NCI-H2227 (cell line): Measurements from ENCODE around the gene DNAJC3.
"Not testable (repeated sequence)": the region's sequence is repeated elsewhere in the genome, so short reads cannot be mapped to it uniquely, and the experiment has no call there.

Source experiments
- DNase-seq: peaks from one replicate; lab custom pipeline; 2025; ENCODE audit not compliant: unreplicated experiment; lab: John Stamatoyannopoulos, UW

The DNAJC3 gene

DNA sequence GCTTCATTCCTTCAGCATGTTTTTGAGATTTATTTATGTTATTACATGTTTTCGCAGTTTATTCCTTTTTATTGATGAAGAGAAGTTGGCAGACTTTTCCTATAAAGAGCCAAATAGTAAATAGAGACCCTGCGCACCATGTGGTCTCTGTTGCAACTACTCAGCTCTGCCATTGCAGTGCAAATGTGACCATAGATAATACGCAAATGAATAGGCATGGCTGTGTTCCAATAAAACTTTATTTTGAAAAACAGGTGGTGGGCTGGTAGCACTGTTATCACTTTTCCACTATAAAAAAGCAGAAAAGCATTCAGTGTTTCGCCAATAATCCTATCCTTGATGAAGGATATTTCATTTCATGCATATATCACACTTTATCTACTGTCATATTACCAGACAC lies 95.0 kb downstream of the DNAJC3 start:
- DNase-seq, result no peak

DNA sequence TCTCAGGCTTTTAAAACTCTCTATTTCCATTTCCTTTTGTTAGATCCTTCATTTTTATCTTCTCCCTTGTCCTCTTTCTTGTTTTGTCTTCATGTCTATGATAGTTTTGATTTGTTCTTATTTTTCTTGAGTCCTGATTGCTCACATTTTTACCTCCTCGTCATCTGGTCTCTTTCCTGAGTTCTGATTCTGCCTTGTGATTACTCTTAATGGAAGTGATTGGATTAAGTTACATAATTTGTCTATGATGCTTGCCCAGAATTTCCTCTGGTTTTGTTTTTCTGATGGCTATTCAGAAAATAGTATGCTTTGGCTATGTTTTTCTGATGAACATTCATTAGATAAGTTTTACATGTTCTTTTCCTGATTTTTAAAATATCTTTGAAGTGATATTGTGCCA lies 102.6 kb downstream of the DNAJC3 start:
- no peak for DNase-seq

DNA sequence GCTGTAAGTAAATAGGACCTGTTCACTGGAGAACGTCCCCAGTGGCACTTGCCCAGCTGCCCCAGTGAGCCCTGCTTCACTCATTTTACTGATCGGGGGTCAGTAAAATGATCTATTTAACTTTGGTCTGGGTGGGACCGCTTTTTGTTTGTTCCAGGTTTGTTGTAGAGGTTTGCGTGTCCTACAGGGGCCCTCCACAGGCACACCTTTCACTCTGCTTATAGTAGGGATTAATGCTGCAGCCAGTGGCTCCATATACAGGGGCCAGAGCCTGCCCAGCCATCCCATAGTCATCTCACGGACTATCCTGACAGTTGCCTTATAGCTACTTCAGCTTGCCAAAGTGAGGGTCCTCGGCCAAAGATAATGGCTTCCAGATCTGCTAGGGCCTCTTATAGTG lies 104.1 kb downstream of the DNAJC3 start:
- DNase-seq, result no peak

DNA sequence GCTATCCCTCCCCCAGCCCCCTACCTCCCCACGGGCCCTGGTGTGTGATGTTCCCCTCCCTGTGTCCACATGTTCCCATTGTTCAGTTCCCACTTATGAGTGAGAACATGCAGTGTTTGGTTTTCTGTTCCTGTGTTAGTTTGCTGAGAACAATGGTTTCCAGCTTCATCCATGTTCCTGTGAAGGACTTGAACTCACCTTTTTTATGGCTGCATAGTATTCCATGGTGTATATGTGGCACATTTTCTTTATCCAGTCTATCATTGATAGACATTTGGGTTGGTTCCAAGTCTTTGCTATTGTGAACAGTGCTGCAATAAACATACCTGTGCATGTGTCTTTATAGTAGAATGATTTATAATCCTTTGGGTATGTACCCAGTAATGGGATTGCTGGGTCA lies 105.0 kb downstream of the DNAJC3 start:
- not testable (repeated sequence) for DNase-seq

DNA sequence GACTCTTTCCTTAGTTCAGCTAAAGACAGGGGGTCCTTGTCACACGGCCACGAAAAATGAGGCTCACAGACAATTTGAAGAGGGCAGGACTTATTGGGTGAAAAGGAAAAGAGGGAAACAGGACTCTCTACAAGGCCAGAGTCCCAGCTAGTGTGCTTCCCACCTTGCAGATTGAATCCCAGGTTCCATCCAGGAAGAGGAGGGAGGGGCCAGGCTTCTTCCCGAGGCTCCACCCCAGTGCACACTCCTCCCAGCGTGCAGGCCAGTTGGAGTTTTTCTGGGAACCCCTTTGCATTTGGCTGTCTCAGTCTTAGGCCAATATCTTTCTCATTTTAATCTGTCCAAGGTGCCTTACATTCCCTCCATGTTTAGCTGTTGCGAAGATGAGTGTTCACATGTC lies 106.8 kb downstream of the DNAJC3 start:
- DNase-seq, result no peak

DNA sequence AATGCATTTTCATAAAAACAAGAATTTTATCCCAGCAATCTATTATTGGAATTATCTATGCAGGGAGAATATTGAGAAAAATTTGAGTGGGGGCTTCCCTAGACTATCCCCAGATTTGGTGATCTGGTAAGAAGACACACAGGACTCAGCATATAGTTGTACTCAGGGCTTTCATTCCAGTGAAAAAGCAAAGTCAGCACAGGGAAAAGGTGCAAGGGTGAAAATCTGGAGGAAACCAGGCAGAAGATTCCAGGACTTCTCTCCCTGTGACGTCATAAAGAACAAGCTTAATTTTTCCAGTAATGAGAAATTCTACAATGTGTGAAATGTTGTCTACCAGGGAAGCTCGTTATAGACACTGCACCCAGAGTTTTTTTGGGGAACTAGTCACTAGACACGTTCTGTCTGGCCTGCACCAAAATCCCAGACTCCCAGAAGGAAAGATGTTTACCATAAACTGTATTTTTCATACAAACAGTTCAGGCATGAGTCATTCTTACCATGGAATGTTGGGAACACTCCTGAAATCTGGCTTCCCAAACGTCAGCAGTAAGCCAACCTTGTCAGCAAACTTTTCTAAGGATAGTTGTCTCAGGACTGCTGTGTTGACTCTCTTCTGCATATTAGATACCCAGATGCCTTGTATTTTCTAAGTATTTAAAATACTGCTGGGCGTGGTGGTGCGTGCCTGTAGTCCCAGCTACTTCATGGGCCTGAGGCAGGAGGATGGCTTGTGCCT lies 107.4 kb downstream of the DNAJC3 start:
- no peak for DNase-seq

DNA sequence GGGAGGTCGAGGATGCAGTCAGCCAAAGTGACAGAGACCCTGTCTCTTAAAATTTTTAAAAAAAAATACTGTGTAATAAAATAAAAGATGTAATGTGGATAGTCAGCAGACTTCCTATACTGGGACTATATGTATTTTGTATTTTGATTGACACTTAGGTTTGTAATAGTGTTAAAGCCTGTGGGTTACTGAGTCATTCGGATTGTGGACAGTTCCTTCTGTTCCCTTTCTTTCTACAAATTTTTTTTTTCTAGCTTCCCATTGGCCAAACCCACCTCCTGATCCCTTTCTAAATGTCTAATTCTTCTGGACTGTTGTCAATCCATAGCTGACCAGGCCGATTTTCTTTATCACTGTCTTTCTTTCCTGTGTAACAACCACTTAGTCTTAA lies 108.0 kb downstream of the DNAJC3 start:
- no peak for DNase-seq

DNA sequence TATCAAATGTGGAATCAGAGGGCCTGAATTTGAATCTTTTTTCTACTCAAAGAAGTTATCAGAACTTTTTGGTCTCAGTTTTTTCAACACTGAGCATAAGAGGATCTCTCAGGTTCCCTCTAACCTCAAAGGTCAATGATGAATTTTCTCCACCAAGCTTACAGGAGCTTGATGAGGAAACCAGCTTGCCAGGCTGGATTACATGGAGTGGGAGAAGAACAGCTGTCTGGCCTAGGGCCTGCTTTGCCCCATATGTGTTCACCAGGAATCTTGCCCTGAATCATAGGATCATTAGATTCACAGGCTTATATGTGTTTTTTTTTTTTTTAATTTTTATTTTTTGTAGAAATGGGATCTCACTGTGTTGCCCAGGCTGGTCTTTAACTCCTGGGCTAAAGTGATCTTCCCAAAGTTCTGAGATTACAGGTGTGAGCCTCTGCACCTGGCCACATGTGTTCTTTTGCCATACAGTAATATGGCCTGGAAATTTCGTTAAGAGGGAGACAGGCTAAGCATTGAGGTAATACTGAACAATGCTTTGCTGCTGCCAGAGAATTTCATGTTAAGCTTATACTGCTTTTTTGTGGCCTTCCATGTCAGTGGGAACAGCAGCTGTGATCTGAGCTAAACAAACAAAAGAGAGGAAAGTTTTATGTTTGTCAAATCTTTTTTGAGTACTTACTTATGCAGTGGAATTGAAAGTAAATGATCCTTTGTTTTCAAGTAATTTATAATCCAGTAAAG lies 110.6 kb downstream of the DNAJC3 start:
- DNase-seq, result no peak

DNA sequence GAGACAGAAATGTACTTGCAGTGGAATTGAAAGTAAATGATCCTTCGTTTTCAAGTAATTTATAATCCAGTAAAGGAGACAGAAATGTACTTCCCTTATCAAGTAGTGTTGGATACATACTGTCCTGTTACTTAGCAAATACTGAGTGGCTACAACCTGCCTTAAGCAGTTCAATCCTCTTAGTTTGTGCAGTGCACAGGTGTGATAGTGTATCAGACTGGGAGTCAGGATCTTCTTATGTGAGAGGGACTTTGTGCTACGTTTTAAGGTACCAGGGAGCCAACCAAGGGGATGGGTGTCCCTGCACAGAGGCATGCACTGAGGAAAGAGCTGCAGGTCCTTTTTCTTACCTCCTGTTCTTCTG lies 111.1 kb downstream of the DNAJC3 start:
- DNase-seq, result no peak

DNA sequence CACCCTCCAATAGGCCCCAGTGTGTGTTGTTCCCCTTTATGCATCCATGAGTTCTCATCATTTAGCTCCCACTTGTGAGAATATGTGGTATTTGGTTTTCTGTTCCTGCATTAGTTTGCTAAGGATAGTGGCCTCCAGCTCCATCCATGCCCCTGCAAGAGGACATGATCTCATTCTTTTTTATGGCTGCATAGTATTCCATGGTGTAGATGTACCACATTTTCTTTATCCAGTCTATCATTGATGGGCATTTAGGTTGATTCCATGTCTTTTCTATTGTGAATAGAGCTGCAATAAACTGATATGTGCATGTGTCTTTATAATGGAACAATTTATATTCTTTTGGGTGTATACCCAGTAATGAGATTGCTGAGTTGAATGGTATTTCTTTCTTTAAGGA lies 112.4 kb downstream of the DNAJC3 start:
- DNase-seq, result not testable (repeated sequence)

DNA sequence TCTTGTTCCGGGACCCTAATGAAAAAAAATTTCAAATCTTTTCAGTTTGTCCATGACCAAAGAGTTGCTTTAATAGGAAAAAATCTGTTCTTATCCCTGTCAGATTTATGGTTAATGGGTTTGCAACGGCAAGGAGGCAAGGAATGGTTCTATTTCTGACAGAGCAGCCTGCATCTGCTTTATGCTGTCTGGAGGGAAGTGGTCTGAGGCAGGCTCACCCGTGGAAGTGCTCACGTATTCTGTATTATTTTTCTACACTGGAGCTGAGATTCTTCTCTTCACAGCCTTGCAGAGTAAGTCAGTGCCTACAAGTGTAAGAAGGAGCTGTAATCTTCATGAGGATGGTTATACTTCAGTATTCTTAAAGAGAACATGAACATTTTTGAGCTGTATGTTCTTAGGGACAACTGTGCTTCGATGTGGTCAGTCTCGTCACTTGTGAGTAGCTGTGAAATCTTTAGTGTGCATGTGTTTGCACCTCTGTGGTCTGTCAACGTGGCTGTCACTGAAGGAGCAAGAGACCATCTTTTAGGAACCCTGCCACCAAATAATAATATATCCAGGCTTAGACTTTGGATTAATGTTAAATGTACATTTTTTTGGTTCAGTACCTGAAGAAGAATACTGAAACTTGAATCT lies 114.3 kb downstream of the DNAJC3 start:
- no peak for DNase-seq

DNA sequence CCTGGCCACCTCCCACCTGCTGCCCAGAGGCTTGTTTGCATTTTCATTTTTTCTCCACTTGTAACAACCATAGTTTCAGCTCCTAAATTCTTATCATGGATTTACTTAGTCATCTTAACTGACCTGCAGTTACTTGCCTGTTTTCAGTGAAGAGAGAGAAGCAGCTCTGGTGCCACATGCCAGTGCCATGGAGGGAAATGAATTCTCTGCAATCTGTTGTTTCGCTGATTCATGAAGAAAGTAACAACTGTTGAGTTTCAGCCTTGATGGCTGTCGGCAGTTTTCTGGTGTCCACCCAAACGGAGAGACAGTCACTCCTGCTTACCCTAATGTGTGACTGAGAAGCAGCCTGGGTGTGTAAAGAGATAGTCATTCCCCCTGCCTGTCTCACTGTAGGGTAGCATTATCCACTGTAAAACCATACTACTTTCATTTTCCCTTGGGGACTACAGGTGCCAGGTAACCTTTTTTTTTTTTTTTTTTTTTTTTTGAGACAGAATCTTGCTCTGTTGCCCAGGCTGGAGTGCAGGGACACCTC lies 116.1 kb downstream of the DNAJC3 start:
- DNase-seq, result no peak

DNA sequence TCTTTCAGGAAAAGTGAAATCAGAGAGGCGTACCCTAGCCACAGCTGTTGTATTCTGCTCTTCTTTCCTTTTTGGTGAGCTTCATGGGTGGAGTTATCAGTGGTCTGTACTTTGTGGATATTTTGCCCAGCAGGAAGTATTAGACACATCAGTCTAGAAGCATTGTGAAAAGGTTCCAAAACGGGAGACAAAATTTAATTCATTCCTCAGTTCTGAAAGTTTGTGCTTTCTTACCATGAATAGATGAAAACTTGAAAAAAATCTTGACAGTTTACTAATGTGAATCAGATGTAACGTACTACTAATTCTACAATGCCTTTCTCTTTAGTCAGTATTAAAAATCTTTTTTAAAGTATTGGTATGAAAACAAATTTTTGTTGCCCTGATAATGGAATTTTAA lies 116.8 kb downstream of the DNAJC3 start:
- DNase-seq, result no peak

DNA sequence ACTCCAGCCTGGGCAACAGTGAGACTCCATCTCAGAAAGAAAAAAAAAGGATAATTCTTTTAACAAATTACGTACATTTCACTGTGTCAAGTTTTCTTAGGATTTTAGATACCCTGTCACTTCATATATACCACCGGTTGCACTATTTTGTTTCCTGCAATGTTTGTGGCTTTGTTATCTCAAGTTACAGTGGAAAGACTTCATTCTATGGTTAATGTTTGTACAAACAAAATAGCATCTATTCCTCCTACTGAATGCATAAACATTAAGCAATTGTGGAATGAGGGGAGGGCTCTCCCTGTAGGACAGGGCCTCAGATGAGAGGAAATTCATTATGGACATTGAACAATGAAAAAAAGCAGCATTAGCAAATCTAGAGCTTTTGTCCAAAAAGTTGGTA lies 120.1 kb downstream of the DNAJC3 start:
- no peak for DNase-seq

DNA sequence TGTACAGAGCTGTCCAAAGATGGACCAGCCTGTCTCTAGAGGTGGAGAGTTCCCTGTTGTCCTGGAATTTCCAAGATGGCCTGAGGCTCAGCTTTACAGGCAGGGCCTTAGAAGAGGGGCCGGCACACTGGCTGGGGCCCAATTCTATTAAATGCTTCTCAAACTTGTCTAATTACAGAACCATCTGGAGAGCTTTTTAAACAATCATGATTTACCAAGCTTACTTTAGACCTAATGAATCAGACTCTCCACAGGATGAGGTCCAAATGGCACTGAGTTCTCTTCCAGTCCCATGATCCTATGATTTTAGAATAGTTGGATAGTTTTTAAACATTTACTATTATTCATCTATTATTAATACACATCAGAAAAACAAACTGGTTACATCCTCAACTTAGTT lies 123.5 kb downstream of the DNAJC3 start:
- DNase-seq, result no peak

DNA sequence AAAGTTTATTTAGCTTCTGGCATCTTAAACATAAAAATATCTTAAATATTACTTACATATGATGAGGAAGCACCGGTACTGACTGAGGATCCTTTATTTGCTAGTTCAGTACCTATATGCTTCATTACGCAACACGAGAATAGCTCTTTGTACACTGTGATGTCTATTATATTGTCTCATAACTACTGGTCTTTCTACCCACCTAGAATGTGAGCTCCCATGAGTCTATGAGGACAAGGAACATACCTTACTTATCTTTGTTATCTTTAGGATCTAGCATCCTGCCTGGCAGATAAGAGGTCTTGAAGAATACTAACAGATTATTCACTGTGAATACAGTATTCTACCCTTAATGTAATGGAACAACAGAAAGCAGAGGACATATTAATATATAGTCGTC lies 124.9 kb downstream of the DNAJC3 start:
- DNase-seq, result no peak

DNA sequence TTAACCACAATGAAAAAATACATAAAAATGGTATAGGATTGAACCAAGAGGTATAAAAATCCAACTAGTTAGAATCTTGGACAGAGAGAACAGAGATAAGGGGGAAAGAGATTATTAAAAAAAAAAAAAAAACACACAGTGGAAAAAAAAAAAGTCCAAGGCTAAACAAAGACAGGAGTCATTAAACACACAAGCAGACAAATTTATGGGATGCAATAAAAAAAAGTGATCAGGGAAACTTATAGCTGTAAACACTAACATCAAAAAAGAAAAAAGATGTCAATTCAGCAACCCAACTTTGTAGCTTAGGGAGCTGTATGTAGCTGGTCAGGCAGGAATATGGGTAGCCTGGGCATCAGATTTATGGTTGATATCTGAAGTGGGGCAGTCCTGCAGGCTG lies 129.0 kb downstream of the DNAJC3 start:
- DNase-seq, result no peak

DNA sequence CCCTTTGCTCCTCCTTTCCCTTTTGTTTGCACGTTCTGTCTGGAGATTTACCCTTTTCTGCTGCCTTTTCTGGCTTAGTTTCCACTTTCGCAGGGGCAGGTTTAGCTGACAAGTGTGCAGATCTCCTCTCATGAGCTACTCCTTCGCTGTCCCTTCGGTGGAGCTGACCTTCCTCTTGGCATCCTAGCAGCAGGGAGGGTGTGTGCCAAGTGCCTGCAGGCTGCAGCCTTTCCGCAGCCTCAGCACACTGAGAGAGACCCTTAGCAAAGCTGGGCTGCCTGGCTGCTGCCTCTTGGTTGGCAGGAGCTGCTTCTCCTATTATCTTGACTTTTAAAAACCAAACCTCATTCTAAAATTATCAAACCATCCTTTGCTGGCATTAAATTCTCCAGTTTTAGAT lies 132.5 kb downstream of the DNAJC3 start:
- DNase-seq, result no peak

DNA sequence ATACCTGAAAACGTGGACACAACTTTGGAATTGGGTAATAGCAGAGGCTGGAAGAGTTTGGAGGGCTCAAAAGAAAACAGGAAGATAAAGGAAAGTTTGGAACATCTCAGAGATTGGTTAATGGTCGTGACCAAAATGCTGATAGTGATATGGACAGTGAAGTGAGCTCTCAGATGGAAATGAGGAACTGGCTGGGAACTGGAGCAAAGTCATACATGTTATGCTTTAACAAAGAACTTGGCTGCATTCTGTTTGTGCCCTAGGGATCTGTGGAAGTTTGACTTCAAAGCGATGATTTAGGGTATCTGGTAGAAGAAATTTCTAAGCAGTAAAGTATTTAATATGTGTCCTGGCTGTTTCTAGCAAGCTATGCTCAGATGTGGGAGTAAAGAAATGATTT lies 136.2 kb downstream of the DNAJC3 start:
- no peak for DNase-seq

DNA sequence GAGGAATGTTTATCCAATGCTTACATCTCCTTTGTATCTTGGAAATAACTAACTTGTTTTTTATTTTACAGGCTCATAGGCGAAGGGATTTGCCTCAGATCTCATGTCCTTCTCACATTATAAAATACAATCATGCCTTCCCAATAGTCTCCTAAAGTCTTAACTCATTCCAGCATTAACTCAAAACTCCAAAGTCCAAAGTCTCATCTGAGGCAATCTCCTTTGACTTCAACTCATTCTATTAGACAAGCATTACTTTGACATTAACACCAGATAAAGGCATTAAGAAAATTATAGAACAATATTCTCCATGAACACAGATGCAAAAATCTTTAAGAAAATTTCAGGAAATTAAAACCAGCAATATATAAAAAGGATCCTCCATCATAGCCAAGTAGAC lies 137.6 kb downstream of the DNAJC3 start:
- no peak for DNase-seq

DNA sequence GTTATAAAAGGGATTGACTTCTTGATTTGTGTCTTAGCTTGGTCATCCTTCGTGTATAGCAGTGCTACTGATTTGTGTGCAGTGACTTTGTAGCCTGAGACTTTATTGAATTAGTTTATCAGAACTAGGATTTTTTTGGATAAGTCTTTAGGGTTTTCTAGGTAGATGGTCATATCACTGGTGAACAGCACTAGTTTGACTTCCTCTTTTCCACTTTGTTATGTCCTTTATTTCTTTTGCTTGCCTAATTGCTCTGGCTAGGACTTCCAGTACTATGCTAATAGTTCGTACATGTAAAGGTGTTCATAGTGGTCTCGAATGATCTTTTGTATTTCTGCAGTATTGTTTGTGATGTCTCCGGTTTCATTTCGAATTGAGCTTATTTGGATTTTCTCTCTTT lies 145.4 kb downstream of the DNAJC3 start:
- no peak for DNase-seq

DNA sequence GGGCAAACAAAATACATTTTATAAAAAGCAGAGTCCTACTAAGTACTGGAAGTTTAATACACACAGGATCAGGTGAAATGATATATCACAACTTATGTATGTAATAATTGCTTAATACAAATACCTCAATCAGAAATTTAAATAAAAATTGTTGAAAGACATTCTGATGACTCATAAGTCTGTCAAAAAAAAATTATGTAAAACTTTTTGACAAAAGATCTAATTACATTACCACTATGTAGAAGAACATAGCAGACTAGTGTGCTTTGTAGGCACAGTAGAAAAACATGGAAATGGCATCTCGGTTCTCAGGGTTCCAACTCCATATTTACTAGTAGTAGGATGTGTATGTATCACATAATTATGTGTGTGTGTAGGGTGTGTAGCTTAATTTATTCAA lies 156.2 kb downstream of the DNAJC3 start:
- DNase-seq, result no peak
